Measurements from ENCODE around the gene CACNB3. TPM values are rescaled to one million over a fixed set of nuclear protein-coding genes. Genes with fewer than 3 reads are reported as not detected.

CACNB3 gene
- total and polyA plus RNA-seq, 4 donors: 8.3 to 33.1 (median 11.1) TPM

DNA sequence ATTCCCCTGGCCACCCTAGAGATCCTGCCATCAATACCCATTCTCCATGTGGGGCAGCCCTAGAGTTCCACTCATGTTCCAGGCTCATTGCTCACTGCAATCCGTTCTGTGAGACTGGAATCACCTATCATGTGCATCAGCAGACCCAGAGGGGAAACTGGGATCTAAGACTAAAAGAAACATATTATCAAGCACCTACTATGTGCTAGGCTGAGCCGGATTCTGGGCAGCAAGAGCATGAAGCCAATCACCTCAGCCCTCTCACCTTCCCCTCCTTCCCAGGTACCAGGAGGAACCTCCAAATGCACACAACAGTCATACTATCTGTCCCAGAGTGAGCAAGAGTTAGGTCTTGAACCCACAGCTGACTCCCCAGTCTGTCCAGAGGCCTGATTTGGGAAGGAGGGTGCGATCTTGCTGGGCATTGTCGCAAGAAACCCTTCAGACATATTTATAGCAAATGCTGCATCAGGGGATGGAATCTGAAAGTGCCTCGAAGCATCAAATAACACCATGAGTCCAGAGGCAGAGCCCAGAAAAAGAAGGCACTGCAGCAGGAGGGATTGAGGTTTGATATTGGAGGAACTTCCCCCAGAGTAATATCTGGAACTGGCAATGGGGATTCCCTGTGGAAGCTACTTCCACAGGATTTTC lies 6.7 kb upstream of the CACNB3 start:
- no peak for ATAC-seq (ENCODE audit: insufficient read depth, low FRiP score)
- TF ChIP-seq, protein P1, sequence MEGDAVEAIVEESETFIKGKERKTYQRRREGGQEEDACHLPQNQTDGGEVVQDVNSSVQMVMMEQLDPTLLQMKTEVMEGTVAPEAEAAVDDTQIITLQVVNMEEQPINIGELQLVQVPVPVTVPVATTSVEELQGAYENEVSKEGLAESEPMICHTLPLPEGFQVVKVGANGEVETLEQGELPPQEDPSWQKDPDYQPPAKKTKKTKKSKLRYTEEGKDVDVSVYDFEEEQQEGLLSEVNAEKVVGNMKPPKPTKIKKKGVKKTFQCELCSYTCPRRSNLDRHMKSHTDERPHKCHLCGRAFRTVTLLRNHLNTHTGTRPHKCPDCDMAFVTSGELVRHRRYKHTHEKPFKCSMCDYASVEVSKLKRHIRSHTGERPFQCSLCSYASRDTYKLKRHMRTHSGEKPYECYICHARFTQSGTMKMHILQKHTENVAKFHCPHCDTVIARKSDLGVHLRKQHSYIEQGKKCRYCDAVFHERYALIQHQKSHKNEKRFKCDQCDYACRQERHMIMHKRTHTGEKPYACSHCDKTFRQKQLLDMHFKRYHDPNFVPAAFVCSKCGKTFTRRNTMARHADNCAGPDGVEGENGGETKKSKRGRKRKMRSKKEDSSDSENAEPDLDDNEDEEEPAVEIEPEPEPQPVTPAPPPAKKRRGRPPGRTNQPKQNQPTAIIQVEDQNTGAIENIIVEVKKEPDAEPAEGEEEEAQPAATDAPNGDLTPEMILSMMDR (IDR thresholded peaks at IDR 0.05; ENCODE audit: control extremely low read depth, extremely low read depth): no peak
- H3K9me3 ChIP-seq (ENCODE audit: control insufficient read depth in 4 of 4, insufficient read depth in 3 of 4, low read length in 3 of 4): no peaks in the 10 kb centered on the region
- 82 to 92% methylated on average over 5 of the region's 5 CpGs for WGBS, 2 donors
- H3K4me1 ChIP-seq (ENCODE audit: control insufficient read depth in 5 of 5, insufficient read depth in 5 of 5, low read length in 5 of 5): peaks cover 0 to 45% (median 9%) of the 10 kb centered on the region in 5 donors
- peak overlapping the region in 1 of 2 donors; percentile 39 for H3K9ac ChIP-seq (ENCODE audit: insufficient read depth in 1 of 2, low read length in 2 of 2)
- no peaks in the 10 kb centered on the region for H3K27me3 ChIP-seq (ENCODE audit: control insufficient read depth in 3 of 3, insufficient read depth in 3 of 3, low read length in 2 of 3)
- no peak overlapping the region for H3K4me3 ChIP-seq
- H3K27ac ChIP-seq (ENCODE audit: low read depth in 1 of 2, low read length in 1 of 2): peak overlapping the region in 1 of 2 donors; percentile 46
- no peak for DNase-seq
- no peaks in the 10 kb centered on the region for H3K36me3 ChIP-seq (ENCODE audit: control insufficient read depth in 4 of 4, insufficient read depth in 4 of 4, low read length in 4 of 4)

DNA sequence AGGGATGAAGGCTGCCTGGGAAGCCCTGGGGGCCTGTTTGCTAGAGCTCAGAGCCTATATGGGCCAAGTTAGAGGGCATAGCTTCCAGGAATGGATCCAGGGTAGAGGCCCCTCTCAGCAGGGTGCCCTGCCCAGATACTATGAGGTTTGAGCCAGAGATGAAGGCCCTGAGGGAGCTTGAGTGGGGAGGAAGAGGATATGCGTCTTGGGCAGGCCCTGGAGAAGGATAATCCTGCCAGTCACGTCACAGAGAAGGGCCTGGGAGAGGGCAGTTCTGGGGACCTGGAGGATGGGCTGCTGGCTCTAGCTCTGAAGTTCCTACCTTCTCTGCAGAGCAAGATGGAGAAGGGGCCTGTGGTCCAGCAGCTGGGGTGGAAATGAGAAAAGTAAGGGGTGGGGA lies 5.9 kb upstream of the CACNB3 start:
- DNase-seq: no peak
- H3K4me3 ChIP-seq: no peak overlapping the region
- no peak overlapping the region for H3K9ac ChIP-seq (ENCODE audit: insufficient read depth in 1 of 2, low read length in 2 of 2)
- no peaks in the 10 kb centered on the region for H3K36me3 ChIP-seq (ENCODE audit: control insufficient read depth in 4 of 4, insufficient read depth in 4 of 4, low read length in 4 of 4)
- H3K4me1 ChIP-seq (ENCODE audit: control insufficient read depth in 5 of 5, insufficient read depth in 5 of 5, low read length in 5 of 5): peaks cover 0 to 50% (median 9%) of the 10 kb centered on the region in 5 donors
- WGBS, 2 donors: 64 to 77% methylated on average over 2 of the region's 2 CpGs
- no peak overlapping the region for H3K27ac ChIP-seq (ENCODE audit: low read depth in 1 of 2, low read length in 1 of 2)
- no peaks in the 10 kb centered on the region for H3K9me3 ChIP-seq (ENCODE audit: control insufficient read depth in 4 of 4, insufficient read depth in 3 of 4, low read length in 3 of 4)
- H3K27me3 ChIP-seq (ENCODE audit: control insufficient read depth in 3 of 3, insufficient read depth in 3 of 3, low read length in 2 of 3): no peaks in the 10 kb centered on the region
- TF ChIP-seq, protein P1 (IDR thresholded peaks at IDR 0.05; ENCODE audit: control extremely low read depth, extremely low read depth): no peak
- no peak for ATAC-seq (ENCODE audit: insufficient read depth, low FRiP score)

DNA sequence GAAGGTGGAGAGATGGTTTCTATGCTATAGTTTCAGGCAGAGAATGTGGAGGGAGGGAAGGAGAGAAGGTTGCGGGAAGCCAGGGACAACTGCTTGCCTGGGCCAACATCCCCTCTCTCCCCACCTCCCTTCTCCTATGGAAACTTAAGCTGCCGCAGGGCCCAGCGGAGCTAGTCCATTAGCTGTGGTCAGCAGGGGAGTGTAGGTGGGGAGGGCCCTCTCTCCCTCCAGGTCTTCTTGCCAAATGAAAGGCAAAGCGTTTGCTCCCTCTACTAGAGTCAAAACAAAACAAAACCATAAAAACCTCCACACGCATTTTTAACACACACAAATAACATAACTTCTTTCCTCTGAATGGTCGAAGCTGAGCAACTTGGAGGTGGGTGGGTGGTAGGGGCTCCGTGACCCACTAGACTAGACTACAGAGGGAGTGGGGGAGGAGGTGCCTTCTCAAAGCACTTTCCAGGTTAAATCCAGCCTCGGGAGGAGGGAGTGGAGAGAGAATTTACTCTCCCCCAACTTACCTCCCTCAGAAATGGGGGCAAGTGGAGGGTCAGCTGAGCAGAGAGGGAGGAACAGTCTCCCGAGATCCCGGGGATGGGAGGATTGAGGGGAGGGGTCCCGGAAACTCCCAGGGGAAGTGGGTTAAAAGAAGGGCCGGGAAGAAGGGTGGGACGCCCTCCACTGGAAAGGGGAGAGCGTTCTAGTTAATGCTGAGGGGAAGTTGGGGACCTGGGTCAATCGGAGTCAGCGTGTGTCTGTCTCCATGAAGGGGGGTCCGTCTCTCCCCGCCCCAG lies 4.6 kb upstream of the CACNB3 start:
- Histone ChIP-seq H3K27me3 (ENCODE audit: control insufficient read depth in 3 of 3, insufficient read depth in 3 of 3, low read length in 2 of 3) (no peaks in the 10 kb centered on the region), H3K9ac (ENCODE audit: insufficient read depth in 1 of 2, low read length in 2 of 2) (no peak overlapping the region), H3K4me3 (peak overlapping the region; percentile 65), H3K9me3 (ENCODE audit: control insufficient read depth in 4 of 4, insufficient read depth in 3 of 4, low read length in 3 of 4) (no peaks in the 10 kb centered on the region), H3K4me1 (ENCODE audit: control insufficient read depth in 5 of 5, insufficient read depth in 5 of 5, low read length in 5 of 5) (peaks cover 0 to 57% (median 10%) of the 10 kb centered on the region in 5 donors), H3K27ac (ENCODE audit: low read depth in 1 of 2, low read length in 1 of 2) (peak overlapping the region in 1 of 2 donors; percentile 92), H3K36me3 (ENCODE audit: control insufficient read depth in 4 of 4, insufficient read depth in 4 of 4, low read length in 4 of 4) (no peaks in the 10 kb centered on the region)
- DNase-seq (peak in 1 of 3 donors; percentile 36), ATAC-seq (ENCODE audit: insufficient read depth, low FRiP score) (no peak)
- 33 to 36% methylated on average over 17 to 18 of the region's 18 CpGs for WGBS, 2 donors
- TF ChIP-seq, protein P1 (IDR thresholded peaks at IDR 0.05; ENCODE audit: control extremely low read depth, extremely low read depth): no peak

All from lung (tissue), 12 donors.